ENCODE measurements around the gene CSE1L.
"Not testable (repeated sequence)": the region's sequence is repeated elsewhere in the genome, so short reads cannot be mapped to it uniquely, and the experiment has no call there.

Gene CSE1L

DNA sequence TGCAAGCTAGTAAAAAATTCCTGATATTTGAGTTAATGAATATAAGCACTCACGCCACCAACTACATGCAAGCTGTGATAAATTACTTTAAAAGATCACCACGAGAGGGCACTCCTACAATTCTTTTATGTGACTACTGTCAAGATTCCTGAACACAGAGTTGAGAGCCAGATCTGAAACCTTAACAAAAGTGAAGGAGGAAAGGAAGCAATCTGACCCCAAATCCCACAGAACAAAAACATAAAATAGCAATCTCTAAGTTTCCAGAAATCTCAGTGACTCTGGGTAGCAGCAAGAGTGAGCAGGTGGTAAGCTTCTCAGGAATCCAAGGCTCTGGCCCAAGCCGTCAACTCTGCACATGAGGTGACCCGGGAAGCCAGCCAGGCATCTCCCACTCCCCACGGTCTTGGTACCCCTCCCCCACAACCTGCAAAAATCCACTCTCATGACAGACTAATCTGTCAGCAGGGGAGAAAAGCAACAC, 86.9 kb downstream of the CSE1L start:
- DNase-seq (ENCODE audit: low read depth in 2 of 2): no peak

DNA sequence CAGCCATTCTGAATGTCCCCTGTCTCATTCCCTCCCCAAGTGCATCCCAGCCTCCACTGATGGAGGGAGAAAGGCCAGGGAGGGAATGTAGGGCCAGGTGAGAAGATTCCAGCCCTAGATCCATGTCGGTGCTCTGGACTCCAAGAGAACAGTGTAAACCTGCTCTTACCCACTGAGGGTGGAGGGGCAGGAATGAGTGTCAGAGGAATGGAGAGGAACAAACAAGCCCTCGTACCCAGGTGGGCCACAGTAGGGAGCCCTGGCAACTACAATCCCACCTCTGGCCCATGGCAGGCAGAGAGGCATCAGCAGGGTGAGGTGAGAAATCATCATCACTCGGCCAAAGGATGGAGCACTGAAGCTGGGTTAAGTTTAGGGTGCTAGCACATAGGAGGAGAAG, 87.5 kb downstream of the CSE1L start:
- DNase-seq (ENCODE audit: low read depth in 2 of 2): no peak

DNA sequence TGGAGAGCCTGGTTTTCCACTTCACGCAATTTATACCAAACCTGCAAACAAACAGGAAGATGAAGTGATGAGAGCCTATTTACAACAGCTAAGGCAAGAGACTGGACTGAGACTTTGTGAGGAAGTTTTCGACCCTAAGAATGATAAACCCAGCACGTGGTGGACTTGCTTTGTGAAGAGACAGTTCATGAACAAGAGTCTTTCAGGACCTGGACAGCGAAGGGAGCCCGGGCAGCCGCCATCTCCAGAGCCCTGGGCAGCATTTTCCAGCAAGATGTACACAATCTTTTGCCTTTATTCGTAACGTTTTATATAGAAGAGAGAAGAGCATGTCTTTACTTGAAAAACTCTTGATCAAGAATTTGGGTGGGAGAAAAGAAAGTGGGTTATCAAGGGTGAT, 88.7 kb downstream of the CSE1L start:
- DNase-seq (ENCODE audit: low read depth in 2 of 2): not testable (repeated sequence)

- DNase-seq (ENCODE audit: low read depth in 2 of 2): no peak
Measured at GRCh38 chr20:49136817-49137571, 90.9 kb downstream of the CSE1L start.

GRCh38 chr20:49138431-49138830, 92.3 kb downstream of the CSE1L start:
- no peak for DNase-seq (ENCODE audit: low read depth in 2 of 2)

DNA sequence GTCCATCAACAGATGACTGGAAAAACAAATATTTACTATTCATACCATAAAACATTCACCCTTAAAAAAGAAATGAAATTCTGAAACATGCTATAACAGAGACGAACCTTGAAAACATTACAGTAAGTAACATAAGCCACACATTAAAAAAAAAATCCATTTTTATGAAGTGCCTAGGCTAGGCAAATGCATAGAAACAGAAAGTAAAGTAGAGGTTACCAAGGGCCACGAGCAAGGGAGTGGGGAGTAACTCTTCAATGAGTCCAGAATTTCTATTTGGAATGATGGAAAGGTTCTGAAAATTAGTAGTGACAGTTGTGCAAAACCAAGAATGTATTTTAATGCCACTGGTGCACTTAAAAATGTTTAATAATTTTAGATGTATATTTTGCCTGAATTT, 94.3 kb downstream of the CSE1L start:
- DNase-seq (ENCODE audit: low read depth in 2 of 2): no peak

DNA sequence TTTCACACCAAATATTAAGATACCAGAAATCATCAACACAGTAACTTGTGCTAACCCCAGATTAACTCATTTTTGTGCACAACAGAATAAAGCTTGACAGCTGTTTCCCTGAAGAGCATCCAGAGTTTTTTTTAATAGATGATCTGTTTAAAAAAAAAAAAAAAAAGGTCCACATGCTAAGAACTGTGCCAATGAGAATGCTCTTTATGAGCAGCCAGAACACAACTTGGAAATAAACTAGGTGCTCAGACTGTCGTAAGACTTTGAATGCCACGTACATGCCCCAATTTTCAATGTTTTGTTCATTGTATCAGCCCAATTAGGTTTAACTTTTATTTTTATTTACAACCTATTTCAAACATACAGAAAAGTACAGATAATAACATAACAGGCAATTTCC, 94.7 kb downstream of the CSE1L start:
- no peak for DNase-seq (ENCODE audit: low read depth in 2 of 2)
